Lower leg skin (tissue), 3 donors: ENCODE measurements around the gene PABPN1L.

ENCODE experiments used
- POLR2A ChIP-seq, 2 donors: fragments of 450-650 bp; IDR thresholded peaks; one replicate each; pipeline ENCODE4 v1.6.1; 2016 to 2017; ENCODE audit warnings: antibody characterized with exemption in 2 of 2, mild to moderate bottlenecking in 1 of 2, moderate library complexity in 1 of 2
- TF ChIP-seq, protein P1 (sequence below), 3 donors: fragments of 450-650 bp; IDR thresholded peaks; one replicate each; pipeline ENCODE4 v1.5.1; 2016; ENCODE audit warnings: antibody characterized with exemption in 3 of 3, mild to moderate bottlenecking in 3 of 3, moderate library complexity in 2 of 3

- TF ChIP-seq, protein P1, sequence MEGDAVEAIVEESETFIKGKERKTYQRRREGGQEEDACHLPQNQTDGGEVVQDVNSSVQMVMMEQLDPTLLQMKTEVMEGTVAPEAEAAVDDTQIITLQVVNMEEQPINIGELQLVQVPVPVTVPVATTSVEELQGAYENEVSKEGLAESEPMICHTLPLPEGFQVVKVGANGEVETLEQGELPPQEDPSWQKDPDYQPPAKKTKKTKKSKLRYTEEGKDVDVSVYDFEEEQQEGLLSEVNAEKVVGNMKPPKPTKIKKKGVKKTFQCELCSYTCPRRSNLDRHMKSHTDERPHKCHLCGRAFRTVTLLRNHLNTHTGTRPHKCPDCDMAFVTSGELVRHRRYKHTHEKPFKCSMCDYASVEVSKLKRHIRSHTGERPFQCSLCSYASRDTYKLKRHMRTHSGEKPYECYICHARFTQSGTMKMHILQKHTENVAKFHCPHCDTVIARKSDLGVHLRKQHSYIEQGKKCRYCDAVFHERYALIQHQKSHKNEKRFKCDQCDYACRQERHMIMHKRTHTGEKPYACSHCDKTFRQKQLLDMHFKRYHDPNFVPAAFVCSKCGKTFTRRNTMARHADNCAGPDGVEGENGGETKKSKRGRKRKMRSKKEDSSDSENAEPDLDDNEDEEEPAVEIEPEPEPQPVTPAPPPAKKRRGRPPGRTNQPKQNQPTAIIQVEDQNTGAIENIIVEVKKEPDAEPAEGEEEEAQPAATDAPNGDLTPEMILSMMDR (IDR thresholded peaks at IDR 0.05): no peak
- TF ChIP-seq POLR2A (IDR thresholded peaks at IDR 0.05): no peak
These were observed 5.1 kb downstream of the PABPN1L start for GRCh38 chr16:88861359-88861758.
